GM21576 (cell line): Measurements from ENCODE around the gene IL16.
"Not testable (repeated sequence)": the region's sequence is repeated elsewhere in the genome, so short reads cannot be mapped to it uniquely, and the experiment has no call there.

Source experiments
- ATAC-seq: cut with Tn5 transposase; IDR thresholded peaks from one replicate; pipeline ENCODE4 v1.9.1; 2021; ENCODE audit warnings: mild to moderate bottlenecking, moderate library complexity; ENCODE audit not compliant: unreplicated experiment

The IL16 gene

DNA sequence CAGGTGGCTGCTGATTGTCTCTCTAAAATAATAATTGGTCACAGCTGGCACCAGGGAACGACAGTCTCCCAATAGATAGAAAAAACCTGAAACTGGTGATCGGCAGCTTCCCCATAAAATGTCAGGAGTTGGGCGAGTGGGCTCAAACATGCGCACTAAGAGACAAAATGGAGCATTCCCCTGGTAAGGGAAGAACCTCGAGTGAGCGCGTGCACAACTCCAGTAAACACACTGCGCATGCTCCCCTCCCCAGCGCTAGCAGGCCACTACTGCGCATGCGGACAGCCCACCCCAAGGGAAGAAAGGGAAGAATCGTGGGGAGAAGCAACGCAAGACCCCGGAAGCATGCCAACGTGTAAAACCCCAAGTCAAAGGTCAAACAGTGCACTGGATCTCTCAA lies 134.9 kb downstream of the IL16 start:
- ATAC-seq = no peak

DNA sequence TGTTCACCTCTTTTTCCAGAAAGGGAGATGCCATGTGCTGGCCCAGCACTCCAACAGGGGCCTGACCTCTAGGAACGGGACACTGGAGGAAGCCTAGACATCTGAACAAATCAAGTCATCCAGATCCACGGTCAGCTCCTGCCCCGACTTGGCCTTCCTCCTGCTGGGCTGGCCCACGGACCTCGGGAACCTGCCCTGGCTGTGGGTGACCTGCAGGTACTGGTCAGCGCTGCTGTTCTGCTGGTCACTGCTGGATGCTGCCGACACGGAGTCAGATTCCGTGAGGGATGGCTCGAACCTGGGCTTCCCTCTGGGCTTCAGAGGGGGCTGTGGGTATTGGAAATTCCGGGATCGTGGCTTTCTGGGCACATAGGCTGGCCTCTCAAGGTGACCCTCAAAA lies 135.6 kb downstream of the IL16 start:
- ATAC-seq = no peak

DNA sequence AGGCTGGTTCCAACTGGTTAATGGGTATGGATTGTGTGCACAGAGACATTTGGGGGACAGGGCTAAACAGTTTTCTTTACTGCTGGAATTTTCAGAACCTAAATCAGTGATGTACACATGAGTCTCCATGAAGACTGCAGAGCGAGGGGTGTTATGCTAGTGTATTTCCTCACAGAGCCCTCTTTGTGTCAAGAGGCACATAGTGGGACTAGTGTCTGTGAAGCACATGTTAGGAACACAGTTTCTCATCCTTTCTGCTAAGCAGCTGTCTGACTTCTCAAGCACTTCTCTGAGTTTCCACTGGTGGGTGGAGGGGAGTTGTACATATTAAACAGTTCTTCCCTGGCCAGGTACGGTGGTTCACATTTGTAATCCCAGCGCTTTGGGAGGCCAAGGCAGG lies 136.7 kb downstream of the IL16 start:
- ATAC-seq = no peak

DNA sequence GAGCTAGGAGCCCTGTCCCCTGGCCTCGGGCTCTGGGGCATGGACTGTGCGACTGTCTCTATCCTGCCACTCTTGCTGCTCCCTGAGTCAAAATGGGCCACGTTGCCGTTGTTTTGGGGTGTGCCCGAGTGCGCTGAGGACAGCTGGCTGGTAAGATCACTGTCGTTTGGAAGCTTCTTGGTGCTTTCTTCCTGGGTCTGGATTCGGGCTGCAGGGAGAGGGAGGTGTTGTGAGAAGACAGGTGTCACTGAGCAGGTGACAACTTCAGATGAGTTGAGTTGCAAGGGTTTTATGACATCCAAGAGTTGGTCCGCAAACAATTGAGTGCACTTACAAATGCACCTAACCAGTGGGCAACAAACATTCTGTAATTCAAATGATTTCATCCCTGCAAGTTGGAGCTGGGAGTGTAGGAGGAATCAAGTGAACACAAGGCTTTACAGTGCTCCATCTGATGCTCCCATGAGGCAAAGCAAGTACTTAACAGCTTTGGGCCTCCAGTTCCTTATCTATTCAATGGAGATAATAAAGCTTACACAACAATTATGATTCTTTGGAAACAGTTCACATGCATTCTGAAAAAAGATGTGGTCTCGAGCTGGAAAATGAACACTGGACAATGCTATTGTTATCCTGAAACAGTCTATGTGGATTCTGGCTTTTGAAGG lies 138.2 kb downstream of the IL16 start:
- no peak for ATAC-seq

DNA sequence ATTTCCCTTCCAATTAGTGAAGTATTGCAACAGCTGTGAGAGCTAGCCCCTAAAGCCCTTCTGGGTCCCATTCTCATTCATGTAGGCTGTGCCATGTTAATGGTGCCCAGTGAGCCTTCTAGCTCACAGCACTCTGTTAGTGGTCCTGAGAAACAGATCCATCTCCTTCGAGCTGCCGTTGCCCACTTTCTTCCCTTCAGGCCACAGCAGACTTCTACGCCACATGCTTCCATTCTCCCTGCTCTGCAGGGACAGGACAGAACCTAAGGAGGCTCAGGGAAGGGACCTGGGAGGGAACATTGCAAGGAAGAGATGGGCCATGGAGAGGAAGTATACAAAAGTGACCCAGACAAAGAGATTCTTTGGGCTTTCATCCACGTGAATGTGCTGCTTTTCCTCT lies 139.0 kb downstream of the IL16 start:
- no peak for ATAC-seq

- no peak for ATAC-seq
Observed at GRCh38 chr15:81336568-81336967, 139.9 kb downstream of the IL16 start.

- no peak for ATAC-seq
Observed at GRCh38 chr15:81337241-81337640, 140.6 kb downstream of the IL16 start.

DNA sequence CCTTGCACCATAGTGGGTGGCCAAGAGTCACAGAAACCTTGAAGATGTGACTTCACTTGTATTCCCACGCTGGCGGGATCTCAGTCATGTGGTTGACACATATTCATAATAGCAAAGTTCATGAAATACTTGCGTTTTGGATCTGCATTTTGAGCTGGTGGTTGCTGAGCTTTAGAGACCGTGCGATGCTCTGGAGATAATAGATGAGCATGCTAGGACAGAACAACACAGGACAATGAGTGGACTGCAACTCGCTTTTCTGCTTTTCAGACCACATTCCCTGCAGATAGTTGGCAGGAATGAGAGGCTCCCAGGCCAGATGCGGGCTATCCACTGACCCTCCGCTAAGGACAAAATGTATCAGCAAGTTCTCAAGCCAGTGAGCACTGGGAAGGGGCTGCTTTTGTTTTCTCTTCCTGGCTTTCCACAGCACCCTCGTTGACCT lies 141.1 kb downstream of the IL16 start:
- no peak for ATAC-seq

- no peak for ATAC-seq
Observed at GRCh38 chr15:81338170-81339007, 141.7 kb downstream of the IL16 start.

GRCh38 chr15:81339321-81339720 lies 142.6 kb downstream of the IL16 start:
- no peak for ATAC-seq

DNA sequence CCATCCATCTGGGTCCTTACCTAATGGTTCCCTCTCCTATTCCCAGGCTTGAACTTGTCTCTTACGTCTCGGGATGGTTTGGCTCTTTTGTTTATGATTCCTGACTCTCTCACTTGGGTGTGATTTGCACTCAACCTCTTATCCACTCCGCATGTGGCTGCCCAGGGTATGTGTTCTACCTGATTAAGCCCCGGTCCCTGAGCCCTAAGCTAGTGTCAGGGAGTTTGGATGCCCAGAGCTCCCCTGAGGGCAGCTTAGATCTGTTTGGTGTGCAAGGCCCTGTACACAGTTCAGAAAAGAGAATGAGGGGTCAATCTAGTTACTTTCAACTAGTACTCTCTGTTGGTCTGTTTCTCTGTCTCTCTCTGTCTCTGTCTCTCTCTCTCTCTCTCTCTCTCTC lies 143.2 kb downstream of the IL16 start:
- no peak for ATAC-seq

GRCh38 chr15:81341351-81341750 lies 144.7 kb downstream of the IL16 start:
- no peak for ATAC-seq

DNA sequence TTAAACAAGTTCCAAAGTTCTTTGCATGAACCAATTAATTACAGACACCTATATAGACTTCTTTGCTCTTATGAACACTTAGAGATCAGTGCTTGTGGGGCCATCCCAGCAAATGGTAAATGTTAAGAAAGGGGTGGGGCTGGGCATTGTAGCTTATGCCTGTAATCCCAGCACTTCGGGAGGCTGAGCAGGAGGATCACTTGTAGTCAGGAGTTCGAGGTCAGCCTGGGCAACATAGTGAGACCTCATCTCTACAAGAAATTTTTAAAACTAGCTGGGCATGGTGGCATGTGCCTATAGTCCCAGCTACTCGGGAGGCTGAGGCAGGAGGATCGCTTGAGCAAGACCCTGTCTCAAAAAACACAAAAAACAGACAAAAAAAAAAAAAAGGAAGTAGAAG lies 146.7 kb downstream of the IL16 start:
- ATAC-seq = no peak

- no peak for ATAC-seq
Observed at GRCh38 chr15:81346611-81347010, 149.9 kb downstream of the IL16 start.

DNA sequence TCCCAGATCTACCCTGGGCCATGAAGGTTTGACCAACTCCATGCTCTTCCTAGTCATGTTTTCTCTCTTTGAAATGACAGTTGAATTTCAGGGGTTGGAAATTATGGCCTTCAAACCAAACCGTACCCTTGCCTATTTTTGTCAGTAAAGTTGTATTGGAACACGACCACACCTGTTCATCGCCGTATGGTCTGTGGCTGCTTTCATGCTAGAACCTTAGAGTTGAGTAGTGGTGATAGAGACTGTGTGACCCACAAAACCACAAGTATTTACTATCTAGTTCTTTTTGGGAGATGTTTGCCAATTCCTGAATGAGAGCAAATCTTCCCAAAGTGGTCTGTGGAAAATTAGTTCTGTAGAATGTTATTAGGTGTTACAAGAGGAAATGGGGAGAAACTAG lies 151.2 kb downstream of the IL16 start:
- ATAC-seq = no peak

DNA sequence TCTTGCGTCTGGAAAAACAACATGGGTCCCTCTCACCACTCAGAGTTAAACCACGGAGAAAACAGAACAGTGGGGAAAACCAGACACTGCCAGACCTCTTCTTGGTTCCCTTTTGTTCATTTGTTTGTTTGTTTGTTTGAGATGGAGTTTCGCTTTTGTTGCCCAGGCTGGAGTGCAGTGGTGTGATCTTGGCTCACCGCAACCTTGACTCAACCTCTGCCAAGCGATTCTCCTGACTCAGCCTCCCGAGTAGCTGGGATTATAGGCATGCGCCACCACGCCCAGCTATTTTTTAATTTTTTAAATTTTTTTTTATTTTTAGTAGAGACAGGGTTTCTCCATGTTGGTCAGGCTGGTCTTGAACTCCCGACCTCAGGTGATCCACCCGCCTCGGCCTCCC lies 152.0 kb downstream of the IL16 start:
- ATAC-seq = not testable (repeated sequence)

DNA sequence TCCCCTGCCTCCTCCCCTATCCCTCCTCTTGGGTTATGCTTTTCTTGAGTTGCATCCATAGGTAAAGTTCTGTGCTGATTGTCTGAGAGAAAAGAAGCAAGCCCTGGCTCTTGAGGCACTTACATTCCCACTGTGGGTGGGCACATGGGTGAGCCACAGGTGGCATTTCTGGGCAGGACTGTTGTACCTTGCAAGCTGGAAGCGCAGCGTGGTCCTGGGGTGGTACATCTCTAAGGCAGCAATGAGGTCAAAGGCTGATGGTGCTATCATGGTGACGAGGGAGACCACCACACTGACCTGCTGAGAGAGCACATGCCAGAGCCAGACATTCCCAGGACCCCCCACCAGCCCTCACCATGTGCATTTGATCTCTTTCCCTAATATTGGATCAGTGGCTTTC lies 152.6 kb downstream of the IL16 start:
- ATAC-seq = no peak

- no peak for ATAC-seq
Observed at GRCh38 chr15:81351651-81352050, 155.0 kb downstream of the IL16 start.

DNA sequence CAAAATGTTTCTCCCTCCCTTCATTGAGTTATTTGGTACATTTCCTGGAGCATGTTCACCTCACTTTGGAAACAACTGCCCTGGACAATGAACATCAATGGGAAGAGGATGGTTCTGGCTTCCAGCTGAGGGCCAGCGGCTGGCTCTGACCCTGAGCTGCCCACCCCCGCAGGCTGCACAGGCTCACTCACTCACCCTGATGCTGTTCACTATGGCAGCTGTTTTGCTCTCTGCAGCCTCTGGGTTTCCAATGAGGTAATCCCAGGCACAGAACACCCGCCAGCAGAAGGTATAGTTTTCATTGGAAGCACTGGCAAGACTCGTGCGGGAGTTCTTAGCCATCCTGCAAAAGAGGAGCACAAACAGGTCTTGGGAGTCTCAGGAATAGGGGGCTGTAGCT lies 159.6 kb downstream of the IL16 start:
- no peak for ATAC-seq

- no peak for ATAC-seq
Observed at GRCh38 chr15:81357180-81357686, 160.6 kb downstream of the IL16 start.

- no peak for ATAC-seq
Observed at GRCh38 chr15:81358248-81358647, 161.6 kb downstream of the IL16 start.

- ATAC-seq = no peak
Observed at GRCh38 chr15:81360491-81360890, 163.8 kb downstream of the IL16 start.
